HG02798 (cell line): ENCODE data around the gene GSTK1.
A peak's percentile ranks its signal among the peaks of the same experiment; 100 is the strongest.
"Not testable (repeated sequence)": the region's sequence is repeated elsewhere in the genome, so short reads cannot be mapped to it uniquely, and the experiment has no call there.

Experiments used
- ATAC-seq: cut with Tn5 transposase; IDR thresholded peaks from one replicate; pipeline ENCODE4 v1.9.1; 2021; ENCODE audit warnings: mild to moderate bottlenecking; ENCODE audit not compliant: unreplicated experiment, poor library complexity

Gene GSTK1

DNA sequence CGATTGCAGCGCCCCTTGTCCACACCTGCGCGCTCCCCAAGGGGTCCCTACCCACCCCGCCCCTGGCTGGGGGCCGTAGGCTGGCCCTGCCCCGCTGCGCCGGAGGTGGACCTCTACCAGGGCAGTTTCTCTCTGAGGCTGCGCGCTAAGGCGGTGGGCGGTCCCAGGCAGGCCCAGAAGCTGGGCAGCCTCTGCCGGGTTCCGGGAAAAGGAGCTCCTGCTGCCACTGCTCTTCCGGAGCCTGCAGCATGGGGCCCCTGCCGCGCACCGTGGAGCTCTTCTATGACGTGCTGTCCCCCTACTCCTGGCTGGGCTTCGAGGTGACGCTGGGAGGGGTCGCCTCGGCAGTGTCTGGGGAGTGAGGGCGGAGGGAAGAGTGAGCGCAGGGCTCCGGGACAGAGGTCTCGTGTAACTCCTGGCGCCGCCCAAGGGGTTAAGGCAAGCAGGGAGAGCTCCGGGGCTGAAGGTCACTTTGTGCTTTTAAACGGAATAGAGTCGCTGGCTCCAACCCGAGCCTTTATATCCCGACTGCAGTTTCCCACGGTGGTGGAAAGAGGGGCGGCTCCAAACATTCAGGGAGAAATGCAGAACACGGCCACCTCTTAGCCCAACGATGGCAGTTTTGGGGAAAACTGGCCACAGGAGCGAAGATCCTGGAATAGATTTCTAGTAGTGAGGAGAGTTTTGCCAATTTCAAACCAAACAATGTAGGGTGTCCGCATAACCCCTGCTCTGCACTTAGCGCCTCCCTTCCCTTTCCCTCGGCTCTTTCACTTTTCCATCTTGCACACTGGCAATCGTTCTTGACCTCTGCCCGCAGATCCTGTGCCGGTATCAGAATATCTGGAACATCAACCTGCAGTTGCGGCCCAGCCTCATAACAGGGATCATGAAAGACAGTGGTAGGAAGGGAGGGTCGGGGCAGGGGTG lies at the start of gene GSTK1:
Gene GSTK1 (plus strand): TSS at position 176 of the 930 bp plus-strand sequence. CDS start 73 bp downstream, at position 249.
- ATAC-seq: peak; percentile 98

DNA sequence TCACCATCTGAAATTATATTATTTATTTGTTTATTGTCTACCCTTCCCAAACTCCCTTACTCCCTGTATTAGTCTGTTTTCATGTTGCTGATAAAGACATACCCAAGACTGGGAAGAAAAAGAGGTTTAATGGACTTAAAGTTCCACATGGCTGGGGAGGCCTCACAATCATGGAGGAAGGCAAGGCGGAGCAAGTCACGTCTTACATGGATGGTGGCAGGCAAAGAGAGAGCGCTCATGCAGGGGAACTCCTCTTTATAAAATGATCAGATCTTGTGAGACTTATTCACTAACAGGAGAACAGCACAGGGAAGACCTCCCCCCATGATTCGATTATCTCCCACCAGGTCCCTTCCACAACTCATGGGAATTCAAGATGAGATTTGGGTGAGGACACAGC lies 49.8 kb upstream of the GSTK1 start:
- ATAC-seq: not testable (repeated sequence)

DNA sequence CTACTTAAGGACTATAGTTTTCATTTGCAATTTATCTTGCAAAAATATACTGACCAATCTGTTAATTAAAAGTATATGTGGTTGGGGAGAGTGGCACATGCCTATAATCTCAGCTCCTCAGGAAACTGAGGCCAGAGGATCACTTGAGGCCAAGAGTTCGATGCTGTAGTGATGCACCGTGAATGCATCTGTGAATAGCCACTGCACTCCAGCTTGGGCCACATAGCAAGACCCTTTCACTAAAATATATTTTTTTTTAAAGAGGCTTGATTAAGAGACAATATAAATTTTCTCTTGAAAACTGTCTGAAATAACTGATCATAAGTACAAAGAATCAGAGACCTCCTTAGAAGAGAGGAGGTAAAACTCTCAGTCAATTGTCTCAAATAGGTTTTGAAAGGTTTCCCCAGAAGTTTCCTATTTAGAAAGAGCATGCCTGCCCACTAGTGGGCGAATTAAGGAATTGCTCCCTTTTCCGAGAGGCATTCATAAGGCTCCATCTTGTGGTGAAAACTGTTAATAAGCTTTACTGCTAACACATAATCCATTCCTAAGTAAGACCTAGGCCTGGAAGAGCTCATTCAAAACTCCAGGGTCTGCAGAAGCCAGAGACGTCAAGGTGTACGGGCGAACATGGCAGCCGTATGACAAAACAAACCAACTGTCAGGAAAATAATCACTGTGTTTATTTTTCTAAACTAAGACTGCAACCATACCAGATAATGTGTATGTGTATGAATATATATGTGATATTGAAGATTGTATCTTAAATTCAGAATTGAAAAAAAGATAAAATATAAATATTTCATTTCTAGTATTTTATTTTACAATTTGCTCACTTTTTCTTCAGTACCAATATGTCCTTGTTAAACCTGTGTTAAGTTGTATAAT lies 48.2 kb upstream of the GSTK1 start:
- peak; percentile 92 for ATAC-seq

DNA sequence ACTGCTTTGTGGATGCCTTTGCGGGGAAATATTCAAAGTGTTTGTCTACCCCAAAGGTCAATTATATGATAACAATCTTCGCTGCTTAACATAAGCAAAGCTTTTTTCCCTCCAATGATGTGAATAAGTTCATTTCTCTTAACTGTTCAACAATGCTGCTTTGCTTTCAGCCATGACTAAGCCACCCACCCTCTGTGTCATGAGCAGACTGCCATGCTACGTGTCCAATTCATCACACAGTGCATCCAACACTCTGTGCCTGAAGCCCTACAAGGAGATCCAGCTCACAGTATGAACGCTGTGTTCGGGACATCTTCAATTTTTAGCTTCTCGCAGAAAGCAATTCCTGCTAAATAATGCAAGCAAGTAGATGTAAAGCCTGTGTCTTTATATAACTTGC lies 47.1 kb upstream of the GSTK1 start:
- no peak for ATAC-seq

DNA sequence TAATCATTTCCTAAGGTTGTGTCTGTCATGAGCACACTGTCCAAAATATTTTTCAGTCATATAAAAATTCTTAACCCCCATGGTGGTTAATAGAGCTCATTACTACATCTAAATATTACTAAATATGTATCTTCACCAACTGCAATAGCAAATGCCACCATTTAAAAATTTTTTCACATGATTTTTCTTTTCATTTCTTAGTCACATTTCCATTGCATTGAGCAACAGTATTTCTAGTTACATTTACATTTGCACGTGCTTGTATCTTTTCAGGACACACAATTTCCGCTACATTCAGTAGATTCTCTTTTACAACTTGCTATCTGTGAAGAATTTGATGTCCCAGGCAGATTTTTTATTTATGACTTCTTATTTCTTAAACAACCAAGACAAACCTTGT lies 46.6 kb upstream of the GSTK1 start:
- no peak for ATAC-seq

DNA sequence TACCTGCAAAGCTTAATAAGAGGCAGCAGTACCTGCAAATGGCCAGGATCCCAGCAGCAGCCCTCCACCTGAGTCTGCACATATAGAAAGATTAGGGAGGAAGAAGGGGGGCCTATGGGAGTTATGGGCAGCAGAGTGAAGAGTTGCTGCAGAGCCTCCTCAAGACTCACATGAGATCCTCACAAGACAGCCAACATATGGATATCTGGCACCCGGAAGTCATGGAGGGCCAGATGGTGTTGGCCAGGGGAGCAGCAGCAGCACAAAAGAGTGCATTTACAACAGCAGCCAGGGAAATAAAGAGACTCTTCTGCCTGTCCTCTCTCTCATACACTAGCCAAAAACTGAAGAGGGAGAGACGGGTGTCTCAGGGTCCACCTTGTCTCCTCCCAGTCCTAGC lies 45.4 kb upstream of the GSTK1 start:
- no peak for ATAC-seq

DNA sequence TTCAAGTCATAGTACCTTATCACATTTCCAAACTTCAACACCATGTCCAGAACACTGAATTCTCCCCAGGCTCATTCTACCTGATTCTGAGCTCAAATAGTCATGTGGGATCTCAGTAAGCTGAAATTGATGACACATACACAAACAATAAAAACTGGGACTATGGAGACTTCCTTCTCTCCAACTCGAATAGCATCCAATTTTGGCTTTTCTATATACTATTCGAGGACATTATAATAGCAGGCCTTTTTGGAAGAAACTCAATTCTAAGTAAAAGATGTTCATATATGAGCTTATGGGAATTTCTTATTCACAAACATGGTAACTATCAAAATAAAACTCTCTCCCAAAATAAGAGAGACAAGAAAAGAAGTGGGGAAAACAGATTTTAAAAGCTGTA lies 42.0 kb upstream of the GSTK1 start:
- ATAC-seq: no peak

DNA sequence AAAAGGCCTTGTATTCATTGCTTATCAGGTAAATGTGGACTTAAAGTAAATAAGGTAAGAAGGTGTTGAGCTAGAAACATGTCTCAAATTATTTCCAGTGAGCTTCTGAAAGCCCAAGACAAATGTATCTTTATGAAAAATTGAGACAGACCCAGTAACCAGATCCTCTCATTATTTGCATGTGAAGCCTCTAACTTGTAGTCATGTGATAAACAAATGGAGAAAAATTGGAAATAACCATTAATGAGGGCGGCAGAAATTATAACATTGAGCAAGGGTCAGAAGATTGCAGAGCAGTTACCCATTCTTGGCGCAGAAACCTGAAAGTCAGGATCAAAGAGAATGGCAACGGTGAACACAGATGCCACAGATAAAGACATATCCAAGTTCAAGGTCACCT lies 41.5 kb upstream of the GSTK1 start, which contains the start of gene TAS2R40:
Gene TAS2R40 (plus strand): TSS at position 301 of the 400 bp plus-strand sequence. CDS start 42 bp downstream, at position 343.
- no peak for ATAC-seq

DNA sequence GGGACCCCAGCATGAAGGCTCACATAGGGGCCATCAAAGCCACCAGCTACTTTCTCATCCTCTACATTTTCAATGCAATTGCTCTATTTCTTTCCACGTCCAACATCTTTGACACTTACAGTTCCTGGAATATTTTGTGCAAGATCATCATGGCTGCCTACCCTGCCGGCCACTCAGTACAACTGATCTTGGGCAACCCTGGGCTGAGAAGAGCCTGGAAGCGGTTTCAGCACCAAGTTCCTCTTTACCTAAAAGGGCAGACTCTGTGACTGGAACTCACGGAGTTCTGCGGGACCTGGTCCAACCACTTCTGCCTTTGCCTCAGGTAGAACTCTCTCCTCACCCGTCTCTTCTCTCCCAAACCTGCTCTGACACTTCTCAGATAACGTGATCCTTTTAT lies 40.5 kb upstream of the GSTK1 start:
- no peak for ATAC-seq

DNA sequence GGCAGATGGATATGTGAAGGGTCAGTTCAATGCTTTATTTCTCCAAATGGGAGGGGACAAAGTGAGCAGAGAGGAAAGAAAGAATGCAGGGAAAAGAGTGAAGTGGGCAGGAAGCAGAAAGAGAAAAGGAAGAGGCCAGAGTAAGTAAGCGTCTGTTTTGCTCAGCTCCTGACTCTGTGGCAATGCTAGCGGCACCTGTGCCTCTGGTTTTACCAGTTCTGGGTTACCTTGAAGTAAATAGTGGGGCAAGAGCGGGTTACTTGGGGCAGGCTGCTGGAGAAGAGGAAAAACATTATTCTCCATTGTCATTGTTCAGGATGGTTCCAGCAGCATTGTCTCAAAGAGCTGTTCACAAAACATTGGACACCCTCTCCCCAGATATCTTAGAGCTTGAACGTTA lies 39.5 kb upstream of the GSTK1 start:
- ATAC-seq: no peak

DNA sequence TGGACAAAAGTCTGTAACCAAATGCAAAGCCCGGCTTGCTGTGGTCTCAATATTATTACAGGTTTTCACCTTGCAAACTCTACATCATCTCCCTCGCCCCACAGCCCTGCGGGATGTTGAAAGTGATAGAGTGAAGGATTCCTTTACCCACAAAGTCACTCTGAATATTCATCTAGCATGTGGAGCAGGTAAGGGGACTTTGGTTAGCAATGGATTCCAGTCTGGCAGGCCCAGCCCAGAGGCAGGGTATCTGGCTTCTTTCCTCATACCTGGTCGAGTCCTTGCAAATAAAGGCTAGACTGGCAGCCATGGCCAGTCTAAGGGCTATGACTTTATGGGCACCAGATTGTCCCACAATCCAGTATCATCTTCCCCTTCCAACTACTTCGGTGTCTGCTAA lies 38.2 kb upstream of the GSTK1 start:
- no peak for ATAC-seq

DNA sequence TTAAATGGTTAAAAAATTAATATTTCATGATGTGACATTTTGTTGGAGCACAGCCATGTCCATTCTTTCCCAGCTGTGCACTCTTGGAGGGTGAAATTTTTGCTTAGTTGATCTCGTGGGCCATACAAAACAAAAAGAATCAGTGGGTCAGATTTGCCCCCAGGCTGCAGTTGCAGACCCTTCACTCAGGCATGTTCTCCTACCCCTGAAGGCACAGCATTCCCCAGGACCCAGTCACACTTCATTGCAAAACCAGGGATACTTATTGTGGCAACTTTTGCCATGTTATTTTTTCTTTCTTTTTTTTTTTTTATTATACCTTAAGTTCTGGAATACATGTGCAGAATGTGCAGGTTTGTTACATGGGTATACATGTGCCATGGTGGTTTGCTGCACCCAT lies 35.4 kb upstream of the GSTK1 start:
- no peak for ATAC-seq

DNA sequence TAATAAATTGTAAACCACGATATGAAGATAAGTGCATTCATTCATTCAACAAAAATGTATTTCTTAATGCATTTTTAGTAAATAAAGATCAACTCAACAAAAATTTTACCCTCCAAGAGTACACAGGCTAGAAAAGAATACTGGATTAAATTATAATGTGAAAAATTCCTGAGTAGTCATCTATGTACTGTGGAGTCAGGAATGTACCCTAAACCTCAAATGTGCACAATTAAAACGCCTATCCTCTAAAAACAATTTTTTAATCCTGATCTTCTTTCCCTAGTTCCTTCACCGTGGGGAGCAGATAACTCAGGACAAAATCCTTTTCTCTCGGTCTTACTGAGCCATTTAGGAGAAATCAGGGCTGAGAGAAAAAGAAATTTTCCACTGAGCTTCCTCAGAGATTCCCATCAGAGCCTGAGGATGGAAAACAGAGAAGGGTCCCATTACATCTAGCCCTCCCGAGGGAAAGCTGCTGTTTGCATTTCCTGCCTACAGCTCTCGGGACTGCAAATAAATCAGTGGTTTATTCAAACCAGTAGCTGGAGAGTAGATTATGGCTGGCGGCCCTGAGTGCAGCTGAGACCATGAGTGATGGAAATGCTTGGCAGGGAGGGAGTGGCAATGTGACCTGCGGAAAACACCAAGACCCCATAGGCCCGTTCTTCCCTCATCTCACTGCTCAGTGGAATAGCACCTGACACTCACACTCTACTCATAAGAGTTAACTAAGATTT lies 34.0 kb upstream of the GSTK1 start:
- no peak for ATAC-seq

DNA sequence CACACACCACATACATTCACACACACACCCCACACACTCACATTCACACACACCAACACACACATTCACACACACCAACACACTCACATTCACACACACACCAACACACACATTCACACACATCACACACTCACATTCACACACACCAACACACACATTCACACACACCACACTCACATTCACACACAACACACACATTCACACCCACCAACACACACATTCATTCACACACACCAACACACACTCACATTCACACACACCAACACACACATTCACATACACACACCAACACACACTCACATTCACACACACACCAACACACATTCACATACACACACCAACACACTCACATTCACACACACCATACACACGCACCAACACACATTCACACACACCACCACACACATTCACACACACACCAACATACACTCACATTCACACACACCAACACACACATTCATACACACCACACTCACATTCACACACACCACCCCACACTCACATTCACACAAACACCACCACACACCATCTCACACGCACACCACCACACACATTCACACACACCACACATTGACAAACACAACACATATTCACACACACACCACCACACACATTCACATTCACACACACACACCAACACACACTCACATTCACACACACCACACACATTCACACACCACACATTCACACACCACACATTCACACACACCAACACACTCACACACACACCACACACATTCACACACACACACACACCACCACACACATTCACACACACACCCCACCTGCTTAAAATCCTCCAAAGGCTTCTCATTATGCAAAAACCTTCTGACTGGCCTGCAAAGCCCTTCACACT lies 32.4 kb upstream of the GSTK1 start:
- no peak for ATAC-seq

DNA sequence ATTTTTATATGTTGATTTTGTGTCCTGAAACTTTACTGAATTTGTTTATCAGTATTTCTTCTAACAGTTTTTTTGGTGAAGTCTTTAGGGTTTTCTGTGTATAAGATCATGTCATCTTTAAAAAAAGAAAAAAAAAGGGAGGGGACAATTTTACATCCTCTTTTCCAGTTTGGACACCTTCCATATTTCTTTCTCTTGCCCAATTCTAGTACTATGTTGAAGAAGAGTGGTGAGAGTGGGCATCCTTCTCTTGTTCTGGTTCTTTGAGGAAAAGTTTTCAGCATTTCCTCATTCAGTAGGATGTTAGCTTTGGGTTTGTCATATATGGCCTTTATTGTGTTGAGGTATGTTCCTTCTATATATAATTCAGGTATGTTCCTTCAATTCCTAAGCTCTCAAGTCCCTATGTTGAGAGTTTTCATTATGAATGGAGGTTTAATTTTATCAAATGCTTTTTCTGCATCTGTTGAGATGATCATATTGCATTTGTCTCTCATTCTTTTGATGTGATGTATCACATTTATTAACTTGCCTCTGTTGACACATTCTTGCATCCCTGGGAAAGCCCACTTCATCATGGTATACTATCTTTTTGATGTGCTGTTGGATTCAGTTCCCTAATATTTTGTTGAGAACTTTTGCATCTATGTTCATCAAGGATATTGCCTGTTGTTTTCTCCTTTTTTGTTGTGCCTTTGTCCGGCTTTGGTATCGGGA lies 29.3 kb upstream of the GSTK1 start:
- no peak for ATAC-seq

DNA sequence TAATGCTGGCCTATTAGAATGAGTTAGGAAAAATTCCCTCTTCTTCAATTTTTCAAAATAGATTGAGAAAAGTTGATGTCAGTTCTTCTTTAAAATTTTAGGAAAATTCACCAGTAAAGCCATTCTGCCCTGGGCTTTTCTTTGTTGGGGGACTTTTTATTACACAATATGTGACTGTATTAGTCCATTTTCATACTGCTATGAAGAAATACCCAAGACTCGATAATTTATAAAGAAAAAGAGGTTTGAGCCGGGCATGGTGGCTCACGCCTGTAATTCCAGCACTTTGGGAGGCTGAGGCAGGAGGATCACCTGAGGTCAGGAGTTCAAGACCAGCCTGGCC lies 28.7 kb upstream of the GSTK1 start:
- no peak for ATAC-seq

DNA sequence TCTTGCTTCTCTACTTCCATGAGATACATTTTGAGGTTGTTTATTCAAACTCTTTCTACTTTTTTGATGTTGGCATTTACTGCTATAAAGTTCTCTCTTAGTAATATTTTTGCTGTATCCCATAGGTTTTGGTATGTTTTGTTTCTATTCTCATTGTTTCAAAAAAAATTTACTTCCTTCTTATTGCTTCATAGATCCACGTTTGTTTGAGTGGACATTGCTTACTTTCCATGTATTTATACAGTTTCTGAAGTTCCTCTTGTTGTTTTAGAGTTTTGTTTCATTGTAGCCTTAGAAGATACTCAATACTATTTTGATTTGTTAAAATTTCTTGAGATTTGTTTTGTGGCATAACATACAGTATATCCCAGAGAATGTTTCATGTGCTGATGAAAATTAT lies 27.7 kb upstream of the GSTK1 start:
- ATAC-seq: no peak

DNA sequence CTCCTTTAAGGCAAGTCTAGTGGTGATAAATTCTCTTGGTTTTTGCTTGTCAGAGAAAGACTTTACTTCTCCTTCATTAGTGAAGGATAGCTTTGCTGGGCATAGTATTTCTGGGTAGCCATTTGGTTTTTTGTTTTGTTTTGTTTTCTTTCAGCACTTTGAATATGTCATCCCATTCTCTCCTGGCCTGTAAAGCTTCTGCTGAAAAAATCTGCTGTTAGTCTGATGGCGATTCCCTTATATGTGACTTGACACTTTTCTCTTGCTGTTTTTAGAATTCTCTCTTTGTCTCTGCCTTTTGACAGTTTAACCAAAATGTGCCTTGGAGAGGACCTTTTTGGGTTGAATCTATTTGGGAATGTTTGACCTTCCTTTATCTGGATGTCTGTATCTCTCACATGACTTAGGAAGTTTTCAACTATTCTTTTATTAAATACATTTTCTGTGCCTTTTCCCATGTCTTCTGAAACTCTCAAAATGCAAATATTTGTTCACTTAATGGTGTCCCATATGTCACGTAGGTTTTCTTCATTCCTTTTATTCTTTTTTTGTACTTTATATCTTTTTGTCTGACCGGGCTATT lies 26.7 kb upstream of the GSTK1 start:
- ATAC-seq: no peak

DNA sequence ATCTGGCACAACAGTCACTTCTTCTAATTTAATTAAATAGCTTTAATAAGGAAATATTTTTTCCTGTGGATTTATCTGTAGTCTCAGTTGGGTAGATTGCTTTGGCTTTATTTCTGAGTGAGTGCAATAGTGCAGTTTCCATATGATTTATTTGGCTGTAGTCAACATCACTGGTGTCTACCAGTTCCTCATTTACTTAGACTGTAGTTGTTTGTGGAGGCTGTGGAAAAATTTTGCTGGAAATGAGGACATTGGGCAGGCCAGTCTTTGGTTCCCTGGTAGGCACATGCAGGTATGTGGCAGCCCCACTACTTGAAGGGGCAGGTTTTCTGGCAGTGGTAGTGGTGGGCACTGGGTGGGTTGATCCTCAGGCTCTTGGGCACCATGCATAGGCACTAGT lies 25.9 kb upstream of the GSTK1 start:
- no peak for ATAC-seq
